Cardiac fibroblast (primary cell): Measurements from ENCODE around the gene MTMR4.

Source experiments
- DNase-seq, 2 donors: peaks; one replicate each; pipeline versions ENCODE4 v3.0.0 to v3.0.0-alpha.2; 2010; ENCODE audit warnings: low read depth in 2 of 2
- H3K4me3 ChIP-seq, 2 donors: replicated peaks in 1 of 2; 1 replicate in 1 of 2; 2 replicates in 1 of 2; pipeline ENCODE4 v1.5.1; 2011; ENCODE audit warnings: low read depth in 2 of 2, low read length in 2 of 2, mild to moderate bottlenecking in 2 of 2, moderate library complexity in 1 of 2
- CTCF ChIP-seq: IDR thresholded peaks from one replicate; pipeline ENCODE4 v1.5.1; 2011; ENCODE audit warnings: low read depth, mild to moderate bottlenecking, low read length, inconsistent platforms

MTMR4 gene

GRCh38 chr17:58533616-58534188 lies 19.3 kb upstream of the MTMR4 start:
- TF ChIP-seq CTCF, result no peak
- no peak overlapping the region for H3K4me3 ChIP-seq
- DNase-seq, result no peak

- no peak for TF ChIP-seq CTCF
- H3K4me3 ChIP-seq, result peak overlapping the region in 1 of 2 donors; percentile 46
- DNase-seq, result no peak
Measured at GRCh38 chr17:58532555-58532951, 18.1 kb upstream of the MTMR4 start.

GRCh38 chr17:58531661-58532554 lies 17.5 kb upstream of the MTMR4 start:
- no peak for TF ChIP-seq CTCF
- DNase-seq, result peak in 1 of 2 donors; percentile 55
- H3K4me3 ChIP-seq, result peak overlapping the region; percentile 47 to 54

GRCh38 chr17:58531122-58531521 lies 16.7 kb upstream of the MTMR4 start:
- no peak for TF ChIP-seq CTCF
- no peak for DNase-seq
- H3K4me3 ChIP-seq, result peak overlapping the region in 1 of 2 donors; percentile 54

- no peak for TF ChIP-seq CTCF
- peak overlapping the region in 1 of 2 donors; percentile 54 for H3K4me3 ChIP-seq
- DNase-seq, result no peak
Measured at GRCh38 chr17:58530655-58531054, 16.2 kb upstream of the MTMR4 start.

GRCh38 chr17:58529275-58529674 lies 14.8 kb upstream of the MTMR4 start:
- peak in 1 of 2 donors; percentile 62 for DNase-seq
- no peak overlapping the region for H3K4me3 ChIP-seq
- no peak for TF ChIP-seq CTCF
